Astrocyte (in vitro differentiated cells and primary cell): Measurements from ENCODE around the gene HYLS1. TPM values are rescaled to one million over a fixed set of nuclear protein-coding genes. Genes with fewer than 3 reads are reported as not detected.
A peak's percentile ranks its signal among the peaks of the same experiment; 100 is the strongest.

Source experiments
- DNase-seq: peaks from one replicate; pipeline ENCODE4 v3.0.0-alpha.2; 2010; ENCODE audit warnings: low read depth
- FAIRE-seq: peaks from 2 replicates; lab custom pipeline; 2011; peaks lifted over from hg19 to GRCh38; lab: Jason Lieb, UNC
- H2AFZ ChIP-seq: 2 replicates; pipeline ENCODE4 v1.6.0; 2012; ENCODE audit warnings: low read depth, low read length, inconsistent platforms
- H3K27ac ChIP-seq: 2 replicates; pipeline ENCODE4 v1.5.1; 2011; ENCODE audit warnings: low read depth, low read length, inconsistent platforms
- H3K27me3 ChIP-seq: 2 replicates; pipeline ENCODE4 v1.6.0; 2011; ENCODE audit warnings: low read length, inconsistent platforms; ENCODE audit not compliant: insufficient read depth
- H3K36me3 ChIP-seq: 2 replicates; pipeline ENCODE4 v1.5.1; 2011; ENCODE audit warnings: low read length, inconsistent platforms; ENCODE audit not compliant: insufficient read depth
- H3K4me1 ChIP-seq: 2 replicates; pipeline ENCODE4 v1.5.1; 2011; ENCODE audit warnings: low read length, inconsistent platforms; ENCODE audit not compliant: insufficient read depth
- H3K4me2 ChIP-seq: 2 replicates; pipeline ENCODE4 v1.6.0; 2012; ENCODE audit warnings: low read length, inconsistent platforms
- H3K4me3 ChIP-seq: 2 replicates; pipeline ENCODE4 v1.5.1; 2011; ENCODE audit warnings: low read depth, mild to moderate bottlenecking, low read length, inconsistent platforms; ENCODE audit not compliant: insufficient read depth
- H3K79me2 ChIP-seq: 2 replicates; pipeline ENCODE4 v1.6.0; 2012; ENCODE audit warnings: mild to moderate bottlenecking, low read length, inconsistent platforms; ENCODE audit not compliant: insufficient read depth
- H3K9ac ChIP-seq: 2 replicates; pipeline ENCODE4 v1.6.0; 2012; ENCODE audit warnings: mild to moderate bottlenecking, low read length, inconsistent platforms
- H3K9me3 ChIP-seq: 2 replicates; pipeline ENCODE4 v1.5.1; 2012; ENCODE audit warnings: low read depth, mild to moderate bottlenecking, low read length, inconsistent platforms; ENCODE audit not compliant: insufficient read depth
- H4K20me1 ChIP-seq: 2 replicates; pipeline ENCODE4 v1.6.0; 2012; ENCODE audit warnings: low read length, inconsistent platforms; ENCODE audit not compliant: insufficient read depth
- H3K27ac Mint-ChIP-seq: one replicate; pipeline ENCODE4 v1.8.0; 2021; ENCODE audit warnings: mild to moderate bottlenecking, mixed read lengths; ENCODE audit not compliant: unreplicated experiment
- H3K27me3 Mint-ChIP-seq: one replicate; pipeline ENCODE4 v1.8.0; 2021; ENCODE audit warnings: low read depth, mixed read lengths; ENCODE audit not compliant: unreplicated experiment
- H3K36me3 Mint-ChIP-seq: one replicate; pipeline ENCODE4 v1.8.0; 2021; ENCODE audit warnings: low read depth, mixed read lengths; ENCODE audit not compliant: unreplicated experiment
- H3K4me1 Mint-ChIP-seq: one replicate; pipeline ENCODE4 v1.8.0; 2021; ENCODE audit warnings: low read depth, mixed read lengths; ENCODE audit not compliant: unreplicated experiment
- H3K4me3 Mint-ChIP-seq: one replicate; pipeline ENCODE4 v1.8.0; 2021; ENCODE audit warnings: mild to moderate bottlenecking, moderate library complexity, mixed read lengths; ENCODE audit not compliant: unreplicated experiment
- H3K9me3 Mint-ChIP-seq: one replicate; pipeline ENCODE4 v1.8.0; 2021; ENCODE audit warnings: mild to moderate bottlenecking, mixed read lengths; ENCODE audit not compliant: unreplicated experiment
- EZH2 ChIP-seq: IDR thresholded peaks from 2 replicates; pipeline ENCODE4 v1.6.1; 2012; ENCODE audit warnings: mild to moderate bottlenecking, low read length, inconsistent platforms; ENCODE audit not compliant: insufficient read depth
- total RNA-seq: library from RNA; stranded (reverse); gene quantifications from 2 replicates; pipeline ENCODE4 v1.2.1, GENCODE V29; 2021
- TF ChIP-seq, protein P1 (sequence below): IDR thresholded peaks from 2 replicates; pipeline ENCODE4 v1.5.1; 2011; ENCODE audit warnings: low read depth, mild to moderate bottlenecking, inconsistent platforms, low read length, moderate library complexity; ENCODE audit not compliant: insufficient read depth

HYLS1 gene
- total RNA-seq, 1 donor from 2014 or later: 3.2 TPM

- FAIRE-seq (no peak), DNase-seq (no peak)
- TF ChIP-seq EZH2: no peak
- TF ChIP-seq, protein P1, sequence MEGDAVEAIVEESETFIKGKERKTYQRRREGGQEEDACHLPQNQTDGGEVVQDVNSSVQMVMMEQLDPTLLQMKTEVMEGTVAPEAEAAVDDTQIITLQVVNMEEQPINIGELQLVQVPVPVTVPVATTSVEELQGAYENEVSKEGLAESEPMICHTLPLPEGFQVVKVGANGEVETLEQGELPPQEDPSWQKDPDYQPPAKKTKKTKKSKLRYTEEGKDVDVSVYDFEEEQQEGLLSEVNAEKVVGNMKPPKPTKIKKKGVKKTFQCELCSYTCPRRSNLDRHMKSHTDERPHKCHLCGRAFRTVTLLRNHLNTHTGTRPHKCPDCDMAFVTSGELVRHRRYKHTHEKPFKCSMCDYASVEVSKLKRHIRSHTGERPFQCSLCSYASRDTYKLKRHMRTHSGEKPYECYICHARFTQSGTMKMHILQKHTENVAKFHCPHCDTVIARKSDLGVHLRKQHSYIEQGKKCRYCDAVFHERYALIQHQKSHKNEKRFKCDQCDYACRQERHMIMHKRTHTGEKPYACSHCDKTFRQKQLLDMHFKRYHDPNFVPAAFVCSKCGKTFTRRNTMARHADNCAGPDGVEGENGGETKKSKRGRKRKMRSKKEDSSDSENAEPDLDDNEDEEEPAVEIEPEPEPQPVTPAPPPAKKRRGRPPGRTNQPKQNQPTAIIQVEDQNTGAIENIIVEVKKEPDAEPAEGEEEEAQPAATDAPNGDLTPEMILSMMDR: no peak
- Histone ChIP-seq H3K27me3 (peaks cover 17% of the 10 kb centered on the region), H3K4me2 (peak within 1 kb of the TSS; percentile 86), H3K27ac (no peak within 1 kb of the TSS), H3K79me2 (peaks cover 31% of the 10 kb centered on the region), H3K9ac (no peak within 1 kb of the TSS), H3K4me1 (peaks cover 9% of the 10 kb centered on the region), H4K20me1 (peaks cover 15% of the 10 kb centered on the region), H3K4me3 (peak within 1 kb of the TSS; percentile 98), H2AFZ (no peak within 1 kb of the TSS), H3K36me3 (peaks cover 8% of the 10 kb centered on the region), H3K9me3 (no peaks in the 10 kb centered on the region)
- Mint-ChIP-seq H3K27me3 (peaks cover 20% of the 10 kb centered on the region), H3K4me3 (peak within 1 kb of the TSS; percentile 97), H3K9me3 (peaks cover 3% of the 10 kb centered on the region), H3K27ac (no peak within 1 kb of the TSS), H3K36me3 (peaks cover 6% of the 10 kb centered on the region), H3K4me1 (peaks cover 5% of the 10 kb centered on the region)
These were observed 16.5 kb downstream of the HYLS1 start, which contains the start of gene DDX25 for GRCh38 chr11:125903711-125904659. Gene DDX25, plus strand, starts transcription at chr11:125904508. Its CDS starts 10 bp downstream, at chr11:125904518.

- no peak overlapping the region for H3K27ac ChIP-seq
- DNase-seq (no peak), FAIRE-seq (no peak)
- H3K4me1 Mint-ChIP-seq: peaks cover 5% of the 10 kb centered on the region
- H3K4me3 Mint-ChIP-seq: peak overlapping the region; percentile 85
- H3K4me2 ChIP-seq: peak overlapping the region; percentile 86
- H3K27ac Mint-ChIP-seq: no peak overlapping the region
- peaks cover 8% of the 10 kb centered on the region for H4K20me1 ChIP-seq
- H3K9me3 Mint-ChIP-seq: peaks cover 3% of the 10 kb centered on the region
- peaks cover 2% of the 10 kb centered on the region for H3K36me3 Mint-ChIP-seq
- H2AFZ ChIP-seq: no peak overlapping the region
- H3K36me3 ChIP-seq: peaks cover 7% of the 10 kb centered on the region
- no peak overlapping the region for H3K4me3 ChIP-seq
- H3K4me1 ChIP-seq: peaks cover 9% of the 10 kb centered on the region
- H3K9me3 ChIP-seq: no peaks in the 10 kb centered on the region
- H3K27me3 ChIP-seq: peaks cover 20% of the 10 kb centered on the region
- H3K79me2 ChIP-seq: peaks cover 24% of the 10 kb centered on the region
- H3K9ac ChIP-seq: no peak overlapping the region
- no peak for TF ChIP-seq EZH2
- TF ChIP-seq, protein P1: no peak
- H3K27me3 Mint-ChIP-seq: peaks cover 20% of the 10 kb centered on the region
These were observed 17.2 kb downstream of the HYLS1 start for GRCh38 chr11:125904678-125905077.
